Measurements from ENCODE around the gene ST6GALNAC3. TPM values are rescaled to one million over a fixed set of nuclear protein-coding genes. Genes with fewer than 3 reads are reported as not detected.

ST6GALNAC3 gene
- total RNA-seq, 6 experiments from 2014 or later = 1.00 to 1.7 (median 1.2) TPM

GRCh38 chr1:76292418-76293184, 218.1 kb downstream of the ST6GALNAC3 start:
- H3K27me3 Mint-ChIP-seq (ENCODE audit: insufficient read depth) = no peaks in the 10 kb centered on the region
- H3K4me1 Mint-ChIP-seq (ENCODE audit: low read depth) = no peaks in the 10 kb centered on the region
- no peaks in the 10 kb centered on the region for H3K36me3 Mint-ChIP-seq (ENCODE audit: low read depth)
- no peak overlapping the region for H3K27ac Mint-ChIP-seq
- no peak for DNase-seq
- no peak for TF ChIP-seq CTCF (IDR thresholded peaks at IDR 0.05)
- no peaks in the 10 kb centered on the region for H3K9me3 Mint-ChIP-seq
- no peak overlapping the region for H3K4me3 Mint-ChIP-seq

GRCh38 chr1:76293831-76294230, 219.3 kb downstream of the ST6GALNAC3 start:
- no peak overlapping the region for H3K4me3 Mint-ChIP-seq
- no peak overlapping the region for H3K27ac Mint-ChIP-seq
- no peaks in the 10 kb centered on the region for H3K36me3 Mint-ChIP-seq (ENCODE audit: low read depth)
- no peaks in the 10 kb centered on the region for H3K4me1 Mint-ChIP-seq (ENCODE audit: low read depth)
- H3K9me3 Mint-ChIP-seq = no peaks in the 10 kb centered on the region
- no peaks in the 10 kb centered on the region for H3K27me3 Mint-ChIP-seq (ENCODE audit: insufficient read depth)
- no peak for TF ChIP-seq CTCF (IDR thresholded peaks at IDR 0.05)
- DNase-seq = no peak

- H3K36me3 Mint-ChIP-seq (ENCODE audit: low read depth) = no peaks in the 10 kb centered on the region
- H3K27ac Mint-ChIP-seq = no peak overlapping the region
- no peak for DNase-seq
- H3K27me3 Mint-ChIP-seq (ENCODE audit: insufficient read depth) = no peaks in the 10 kb centered on the region
- TF ChIP-seq CTCF (IDR thresholded peaks at IDR 0.05) = no peak
- no peaks in the 10 kb centered on the region for H3K9me3 Mint-ChIP-seq
- H3K4me3 Mint-ChIP-seq = no peak overlapping the region
- H3K4me1 Mint-ChIP-seq (ENCODE audit: low read depth) = no peaks in the 10 kb centered on the region
Observed at GRCh38 chr1:76294482-76295194, 220.1 kb downstream of the ST6GALNAC3 start.

GRCh38 chr1:76298399-76298798, 223.9 kb downstream of the ST6GALNAC3 start:
- Mint-ChIP-seq H3K4me1 (ENCODE audit: low read depth) (no peaks in the 10 kb centered on the region), H3K36me3 (ENCODE audit: low read depth) (no peaks in the 10 kb centered on the region), H3K27me3 (ENCODE audit: insufficient read depth) (no peaks in the 10 kb centered on the region), H3K27ac (no peak overlapping the region), H3K9me3 (no peaks in the 10 kb centered on the region), H3K4me3 (no peak overlapping the region)
- no peak for TF ChIP-seq CTCF (IDR thresholded peaks at IDR 0.05)
- no peak for DNase-seq

- Mint-ChIP-seq H3K36me3 (ENCODE audit: low read depth) (no peaks in the 10 kb centered on the region), H3K9me3 (no peaks in the 10 kb centered on the region), H3K27me3 (ENCODE audit: insufficient read depth) (no peaks in the 10 kb centered on the region), H3K4me1 (ENCODE audit: low read depth) (no peaks in the 10 kb centered on the region), H3K27ac (no peak overlapping the region), H3K4me3 (no peak overlapping the region)
- no peak for TF ChIP-seq CTCF (IDR thresholded peaks at IDR 0.05)
- no peak for DNase-seq
Observed at GRCh38 chr1:76299036-76299435, 224.5 kb downstream of the ST6GALNAC3 start.

All from HFFc6 (cell line).